HG02943 (cell line): ENCODE results near the gene CRYBA1.
"Not testable (repeated sequence)": the region's sequence is repeated elsewhere in the genome, so short reads cannot be mapped to it uniquely, and the experiment has no call there.

ENCODE experiments used
- ATAC-seq: cut with Tn5 transposase; IDR thresholded peaks from one replicate; pipeline ENCODE4 v1.9.1; 2021; ENCODE audit warnings: mild to moderate bottlenecking, low read depth, moderate library complexity; ENCODE audit not compliant: unreplicated experiment

CRYBA1 gene, protein sequence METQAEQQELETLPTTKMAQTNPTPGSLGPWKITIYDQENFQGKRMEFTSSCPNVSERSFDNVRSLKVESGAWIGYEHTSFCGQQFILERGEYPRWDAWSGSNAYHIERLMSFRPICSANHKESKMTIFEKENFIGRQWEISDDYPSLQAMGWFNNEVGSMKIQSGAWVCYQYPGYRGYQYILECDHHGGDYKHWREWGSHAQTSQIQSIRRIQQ

GRCh38 chr17:29246628-29247027, at the start of gene CRYBA1:
TSS of gene CRYBA1 (plus strand) at chr17:29246859. CDS start at chr17:29246864, 5 bp downstream.
- no peak for ATAC-seq

GRCh38 chr17:29197516-29198272, 49.0 kb upstream of the CRYBA1 start:
- ATAC-seq = no peak

- ATAC-seq = not testable (repeated sequence)
These were observed 42.4 kb upstream of the CRYBA1 start for GRCh38 chr17:29204068-29204804.

GRCh38 chr17:29205047-29205446, 41.6 kb upstream of the CRYBA1 start:
- ATAC-seq = no peak

GRCh38 chr17:29207975-29208374, 38.7 kb upstream of the CRYBA1 start:
- ATAC-seq = no peak

GRCh38 chr17:29209073-29209472, 37.6 kb upstream of the CRYBA1 start:
- ATAC-seq = no peak

GRCh38 chr17:29210879-29211278, 35.8 kb upstream of the CRYBA1 start:
- ATAC-seq = no peak

GRCh38 chr17:29212094-29212631, 34.5 kb upstream of the CRYBA1 start:
- ATAC-seq = no peak

DNA sequence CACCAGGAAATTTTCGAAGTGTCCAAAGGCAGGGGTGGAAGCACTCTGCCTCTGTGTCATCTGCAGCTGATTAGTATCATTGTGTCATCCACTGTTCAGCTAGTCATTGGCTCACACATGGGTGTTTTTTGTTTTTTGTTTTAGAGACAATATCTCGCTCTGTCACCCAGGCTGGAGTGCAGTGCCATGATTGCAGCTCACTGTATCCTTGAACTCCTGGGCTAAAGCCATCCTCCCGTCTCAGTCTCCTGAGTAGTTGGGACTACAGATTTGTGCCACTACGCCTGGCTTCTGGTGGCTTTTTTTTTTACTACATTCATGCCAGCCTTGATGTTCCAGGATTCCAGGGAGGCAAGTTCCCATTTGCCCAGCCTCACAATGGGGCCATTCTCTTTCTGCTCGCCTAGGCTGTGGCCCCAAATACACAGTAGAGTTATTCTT, 34.0 kb upstream of the CRYBA1 start:
- ATAC-seq = no peak

DNA sequence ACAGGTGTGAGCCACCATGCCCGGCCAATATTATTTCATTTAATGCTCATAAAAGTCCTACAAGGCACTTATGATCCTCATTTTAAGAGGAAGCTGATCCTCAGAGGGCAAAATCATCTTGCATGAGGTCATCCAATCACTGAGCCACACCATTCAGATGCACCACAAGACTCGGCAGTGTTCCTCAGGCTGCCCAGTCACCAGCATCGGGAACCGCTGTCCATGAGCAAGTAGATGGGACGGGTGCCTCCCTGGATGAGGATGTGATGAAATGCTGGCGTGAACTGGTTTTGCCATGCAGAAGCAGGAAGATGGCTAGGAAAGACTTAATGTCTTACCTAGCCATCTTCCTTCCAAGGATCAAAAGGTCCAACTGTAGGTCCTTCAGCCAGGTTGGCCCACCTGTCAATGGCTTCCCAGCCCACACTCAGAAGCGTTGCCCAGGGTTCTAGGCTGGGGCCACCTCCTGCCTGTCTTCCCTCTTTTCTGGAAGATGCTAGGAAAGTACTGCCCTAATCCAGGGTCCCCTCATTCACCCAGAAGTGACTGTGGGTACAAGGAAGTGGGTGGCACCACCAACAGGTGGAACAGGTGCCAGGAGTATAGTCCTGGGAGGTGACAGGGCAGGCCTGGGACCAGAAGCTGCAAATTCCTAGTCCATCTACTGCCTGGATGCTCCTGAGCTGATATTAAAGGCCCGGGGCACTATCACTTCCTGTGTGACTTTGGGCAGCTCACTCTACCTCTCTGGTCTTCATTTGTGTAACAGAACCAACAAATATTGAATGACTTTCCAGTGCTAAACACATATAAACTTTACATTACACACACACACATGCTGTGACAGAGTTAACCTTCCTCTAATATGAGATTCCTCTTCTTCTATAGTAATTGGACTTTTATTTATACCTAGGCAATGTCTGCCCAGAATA, 32.2 kb upstream of the CRYBA1 start:
- no peak for ATAC-seq

DNA sequence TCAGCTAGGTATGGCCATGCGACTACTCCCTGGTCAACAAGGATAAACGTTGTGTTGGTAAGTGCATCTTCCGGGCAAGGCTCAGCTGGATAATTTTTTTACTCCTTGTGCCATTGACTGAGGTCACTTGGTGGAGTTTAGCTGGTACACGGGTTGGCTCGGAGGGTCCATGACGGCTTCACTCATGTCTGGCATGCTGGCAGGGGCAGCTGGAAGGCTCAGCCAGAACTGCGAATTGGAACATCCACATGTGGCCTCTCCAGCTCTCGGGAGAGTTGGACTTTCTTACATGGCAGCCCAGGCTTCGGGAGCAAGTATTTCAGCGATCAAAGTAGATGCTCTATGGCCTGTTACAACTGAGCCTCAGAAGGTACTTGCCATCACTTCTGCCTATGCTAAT, 31.5 kb upstream of the CRYBA1 start:
- ATAC-seq = no peak

DNA sequence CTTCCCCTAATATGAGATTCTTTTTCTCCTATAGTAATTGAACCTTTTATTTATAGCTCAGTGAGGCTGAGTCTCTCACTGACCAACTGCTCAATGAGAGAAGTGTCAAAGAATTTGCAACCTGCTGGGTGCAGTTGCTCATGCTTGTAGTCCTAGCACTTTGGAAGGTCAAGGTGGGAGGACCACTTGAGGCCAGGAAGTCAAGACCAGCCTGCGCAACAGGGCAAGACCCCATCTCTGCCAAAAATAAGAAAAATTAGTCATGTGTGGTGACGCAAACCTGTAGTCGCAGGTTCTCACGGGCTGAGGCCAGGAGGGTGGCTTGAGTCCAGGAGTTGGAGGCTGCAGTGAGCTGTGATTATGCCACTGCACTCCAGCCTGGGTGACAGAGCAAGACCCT, 30.9 kb upstream of the CRYBA1 start:
- no peak for ATAC-seq

GRCh38 chr17:29216181-29216580, 30.5 kb upstream of the CRYBA1 start:
- ATAC-seq = no peak

- ATAC-seq = no peak
These were observed 29.8 kb upstream of the CRYBA1 start for GRCh38 chr17:29216856-29217255.

DNA sequence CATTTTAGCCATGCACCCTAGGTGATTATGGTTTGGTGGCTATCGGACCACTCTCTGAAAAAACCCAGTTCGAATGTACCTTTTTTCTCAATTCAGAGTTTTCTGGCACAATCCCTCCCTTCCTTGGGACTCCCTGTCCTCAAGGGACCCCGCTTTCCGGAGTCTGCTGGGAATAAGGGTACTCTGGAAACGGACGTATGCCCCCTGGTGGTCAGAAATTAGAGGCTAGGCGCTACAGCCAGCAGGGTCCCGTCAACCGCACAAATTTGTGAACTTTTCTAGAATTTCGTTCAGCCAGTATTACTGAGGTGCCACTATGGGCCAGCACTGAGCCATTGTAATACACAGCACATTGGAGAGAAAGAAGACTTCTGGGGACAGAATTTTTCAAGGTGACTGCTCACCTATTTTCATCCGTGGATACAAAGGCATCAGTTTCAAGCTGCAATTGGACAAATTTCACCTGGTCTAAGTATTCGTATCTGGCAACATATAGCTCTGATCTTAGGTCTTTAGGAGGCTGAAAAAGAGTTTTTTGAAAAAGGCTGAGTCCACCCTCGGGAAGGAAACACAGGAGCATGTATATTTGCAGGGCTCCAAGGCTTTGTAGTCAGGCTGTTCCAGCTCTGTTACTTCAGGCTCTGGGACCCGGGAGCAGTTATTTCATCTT, 27.1 kb upstream of the CRYBA1 start:
- ATAC-seq = no peak

DNA sequence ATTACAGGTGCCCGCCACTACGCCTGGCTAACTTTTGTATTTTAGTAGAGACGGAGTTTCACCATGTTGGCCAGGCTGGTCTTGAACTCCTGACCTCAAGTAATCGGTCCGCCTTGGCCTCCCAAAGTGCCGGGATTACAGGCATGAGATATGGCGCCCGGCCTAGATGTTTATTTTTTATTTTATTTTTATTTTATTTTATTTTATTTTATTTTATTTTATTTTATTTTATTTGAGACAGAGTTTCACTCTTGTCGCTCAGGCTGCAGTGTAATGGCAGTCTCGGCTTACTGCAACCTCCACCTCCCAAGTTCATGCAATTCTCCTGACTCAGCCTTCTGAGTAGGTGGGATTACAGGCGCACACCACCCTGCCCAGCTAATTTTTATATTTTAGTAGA, 25.3 kb upstream of the CRYBA1 start:
- not testable (repeated sequence) for ATAC-seq

GRCh38 chr17:29225396-29225795, 21.3 kb upstream of the CRYBA1 start:
- ATAC-seq = no peak

GRCh38 chr17:29233301-29233700, 13.4 kb upstream of the CRYBA1 start:
- no peak for ATAC-seq

- not testable (repeated sequence) for ATAC-seq
These were observed 11.7 kb upstream of the CRYBA1 start for GRCh38 chr17:29234972-29235371.

DNA sequence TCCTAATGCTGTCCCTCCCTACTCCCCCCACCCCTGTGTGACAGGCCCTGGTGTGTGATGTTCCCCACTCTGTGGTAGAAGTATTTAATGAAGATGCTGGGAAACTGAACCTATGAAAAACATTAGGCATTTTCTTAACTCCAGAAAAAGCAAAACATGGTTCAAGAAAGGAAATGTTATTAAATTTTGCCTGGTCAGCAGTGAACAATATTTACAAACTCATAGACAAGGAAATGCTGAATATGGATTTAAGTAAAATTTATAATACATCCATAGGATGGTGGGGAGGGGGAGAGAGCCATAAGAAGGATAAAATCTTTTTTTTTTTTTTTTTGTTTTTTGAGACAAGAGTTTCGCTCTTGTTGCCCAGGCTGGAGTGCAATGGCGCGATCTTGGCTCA, 10.8 kb upstream of the CRYBA1 start:
- no peak for ATAC-seq
